Measurements from ENCODE around the gene HACD3.

GRCh38 chr15:65494076-65494475 lies 36.2 kb upstream of the HACD3 start:
- TF ChIP-seq CTCF (optimal IDR thresholded peaks at IDR 0.05 in 1 of 3, IDR thresholded peaks at IDR 0.05 in 1 of 3, conservative IDR thresholded peaks at IDR 0.05 in 1 of 3; ENCODE audit: extremely low read depth in 1 of 3, insufficient read depth in 2 of 3, low read length in 3 of 3) (no peak), EZH2 (IDR thresholded peaks at IDR 0.05; ENCODE audit: low read length) (no peak)

Data from keratinocyte (primary cell).